SH-SY5Y (cell line): Measurements from ENCODE around the gene GDNF.

Experiments used
- GATA2 ChIP-seq: IDR thresholded peaks from 2 replicates; pipeline ENCODE4 v1.6.1; 2011; ENCODE audit warnings: mild to moderate bottlenecking, low read depth, low read length
- GATA3 ChIP-seq: IDR thresholded peaks from 2 replicates; pipeline ENCODE4 v1.6.1; 2011; ENCODE audit warnings: low read depth, mild to moderate bottlenecking, low read length, moderate library complexity

GDNF gene

DNA sequence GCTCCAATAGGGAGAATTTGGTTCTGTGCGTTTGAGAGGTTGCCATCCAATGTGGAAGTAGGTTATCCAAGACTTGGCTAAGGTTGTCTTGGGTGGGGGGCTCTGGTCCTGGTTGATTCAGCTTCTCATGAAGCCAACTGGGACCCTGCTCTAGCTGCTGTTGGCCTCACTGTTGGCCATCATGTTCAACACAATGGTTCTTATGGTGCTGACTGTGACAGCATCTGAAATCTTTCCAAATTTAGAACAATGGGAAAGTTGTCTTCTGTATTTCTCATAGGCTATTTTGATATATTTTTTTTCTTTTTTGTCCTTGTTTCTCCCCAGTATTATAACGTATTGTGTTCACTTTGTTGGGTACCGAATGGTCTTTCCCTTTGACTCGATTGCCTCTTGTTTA lies 71.9 kb downstream of the GDNF start:
- TF ChIP-seq GATA3: no peak
- no peak for TF ChIP-seq GATA2

GRCh38 chr5:37767251-37767650 lies 72.6 kb downstream of the GDNF start:
- TF ChIP-seq GATA2 (no peak), GATA3 (no peak)
